ENCODE data around the gene TRPM2. TPM values are rescaled to one million over a fixed set of nuclear protein-coding genes. Genes with fewer than 3 reads are reported as not detected.
A peak's percentile ranks its signal among the peaks of the same experiment; 100 is the strongest.

Gene TRPM2
- total RNA-seq (ENCODE audit: insufficient read depth, low replicate concordance): 2.9 TPM

- DNase-seq (ENCODE audit: low spot score): peak; percentile 43
Measured at GRCh38 chr21:44353191-44353970, at the start of gene TRPM2. Gene TRPM2 (plus strand): TSS chr21:44353621. CDS start chr21:44353701, 80 bp downstream.

GRCh38 chr21:44304011-44304616 is 49.3 kb upstream of the TRPM2 start:
- no peak for DNase-seq (ENCODE audit: low spot score)

GRCh38 chr21:44304877-44305293 is 48.5 kb upstream of the TRPM2 start:
- peak; percentile 38 for DNase-seq (ENCODE audit: low spot score)

- DNase-seq (ENCODE audit: low spot score): no peak
Measured at GRCh38 chr21:44305691-44306090, 47.7 kb upstream of the TRPM2 start.

- DNase-seq (ENCODE audit: low spot score): no peak
Measured at GRCh38 chr21:44306936-44307704, 46.3 kb upstream of the TRPM2 start.

GRCh38 chr21:44310628-44311507 is 42.6 kb upstream of the TRPM2 start:
- no peak for DNase-seq (ENCODE audit: low spot score)

- DNase-seq (ENCODE audit: low spot score): no peak
Measured at GRCh38 chr21:44312089-44312488, 41.3 kb upstream of the TRPM2 start.

GRCh38 chr21:44312716-44313115 is 40.7 kb upstream of the TRPM2 start:
- no peak for DNase-seq (ENCODE audit: low spot score)

- DNase-seq (ENCODE audit: low spot score): no peak
Measured at GRCh38 chr21:44313451-44313850, 40.0 kb upstream of the TRPM2 start.

GRCh38 chr21:44314128-44314527 is 39.3 kb upstream of the TRPM2 start:
- no peak for DNase-seq (ENCODE audit: low spot score)

- no peak for DNase-seq (ENCODE audit: low spot score)
Measured at GRCh38 chr21:44314561-44314960, 38.9 kb upstream of the TRPM2 start.

GRCh38 chr21:44315691-44316203 is 37.7 kb upstream of the TRPM2 start:
- DNase-seq (ENCODE audit: low spot score): no peak

- DNase-seq (ENCODE audit: low spot score): no peak
Measured at GRCh38 chr21:44316277-44316900, 37.0 kb upstream of the TRPM2 start.

GRCh38 chr21:44317241-44317782 is 36.1 kb upstream of the TRPM2 start:
- no peak for DNase-seq (ENCODE audit: low spot score)

- DNase-seq (ENCODE audit: low spot score): no peak
Measured at GRCh38 chr21:44317871-44318270, 35.5 kb upstream of the TRPM2 start.

GRCh38 chr21:44318489-44319285 is 34.7 kb upstream of the TRPM2 start:
- DNase-seq (ENCODE audit: low spot score): no peak

GRCh38 chr21:44319407-44320065 is 33.9 kb upstream of the TRPM2 start:
- DNase-seq (ENCODE audit: low spot score): no peak

- DNase-seq (ENCODE audit: low spot score): no peak
Measured at GRCh38 chr21:44320847-44321246, 32.6 kb upstream of the TRPM2 start.

- no peak for DNase-seq (ENCODE audit: low spot score)
Measured at GRCh38 chr21:44321846-44322450, 31.5 kb upstream of the TRPM2 start.
